Suprapubic skin (tissue), 3 donors: ENCODE measurements around the gene PTPRN2.

ENCODE experiments used
- POLR2A ChIP-seq, 2 donors: fragments of 450-650 bp; IDR thresholded peaks; one replicate each; pipeline ENCODE4 v1.6.1; 2017; ENCODE audit warnings: antibody characterized with exemption in 2 of 2, mild to moderate bottlenecking in 2 of 2, moderate library complexity in 2 of 2
- TF ChIP-seq, protein P1 (sequence below), 2 donors: fragments of 200-600 bp in 1 of 2; fragments of 450-650 bp in 1 of 2; sonication (generic) in 1 of 2; IDR thresholded peaks; one replicate each; pipeline ENCODE4 v1.5.1; 2016 to 2019; ENCODE audit warnings: antibody characterized with exemption in 2 of 2, mild to moderate bottlenecking in 1 of 2, moderate library complexity in 1 of 2

DNA sequence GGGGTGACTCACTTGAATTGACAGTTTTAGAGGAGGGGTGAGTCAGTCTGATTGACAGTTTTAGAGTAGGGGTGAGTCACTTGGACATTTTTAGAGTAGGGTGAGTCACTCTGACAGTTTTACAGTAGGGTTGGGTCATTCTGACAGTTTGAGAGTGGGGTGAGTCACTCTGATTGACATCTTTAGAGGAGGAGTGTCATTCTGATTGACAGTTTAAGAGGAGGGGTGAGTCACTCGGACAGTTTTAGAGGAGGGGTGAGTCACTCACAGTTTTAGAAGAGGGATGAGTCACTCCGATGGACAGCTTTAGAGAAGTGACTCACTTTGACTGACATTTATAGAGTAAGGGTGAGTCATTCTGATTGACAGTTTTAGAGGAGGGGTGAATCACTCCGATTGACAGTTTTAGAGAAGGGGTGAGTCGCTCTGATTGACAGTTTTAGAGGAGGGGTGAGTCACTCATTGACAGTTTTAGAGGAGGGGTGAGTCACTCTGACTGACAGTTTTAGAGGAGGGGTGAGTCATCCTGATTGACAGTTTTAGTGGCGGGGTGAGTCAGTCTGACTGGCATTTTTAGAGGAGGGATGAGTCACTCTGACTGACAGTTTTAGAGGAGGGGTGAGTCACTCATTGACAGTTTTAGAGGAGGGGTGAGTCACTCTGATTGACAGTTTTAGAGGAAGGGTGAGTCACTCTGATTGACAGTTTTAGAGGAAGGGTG, 655.0 kb downstream of the PTPRN2 start:
- TF ChIP-seq, protein P1, sequence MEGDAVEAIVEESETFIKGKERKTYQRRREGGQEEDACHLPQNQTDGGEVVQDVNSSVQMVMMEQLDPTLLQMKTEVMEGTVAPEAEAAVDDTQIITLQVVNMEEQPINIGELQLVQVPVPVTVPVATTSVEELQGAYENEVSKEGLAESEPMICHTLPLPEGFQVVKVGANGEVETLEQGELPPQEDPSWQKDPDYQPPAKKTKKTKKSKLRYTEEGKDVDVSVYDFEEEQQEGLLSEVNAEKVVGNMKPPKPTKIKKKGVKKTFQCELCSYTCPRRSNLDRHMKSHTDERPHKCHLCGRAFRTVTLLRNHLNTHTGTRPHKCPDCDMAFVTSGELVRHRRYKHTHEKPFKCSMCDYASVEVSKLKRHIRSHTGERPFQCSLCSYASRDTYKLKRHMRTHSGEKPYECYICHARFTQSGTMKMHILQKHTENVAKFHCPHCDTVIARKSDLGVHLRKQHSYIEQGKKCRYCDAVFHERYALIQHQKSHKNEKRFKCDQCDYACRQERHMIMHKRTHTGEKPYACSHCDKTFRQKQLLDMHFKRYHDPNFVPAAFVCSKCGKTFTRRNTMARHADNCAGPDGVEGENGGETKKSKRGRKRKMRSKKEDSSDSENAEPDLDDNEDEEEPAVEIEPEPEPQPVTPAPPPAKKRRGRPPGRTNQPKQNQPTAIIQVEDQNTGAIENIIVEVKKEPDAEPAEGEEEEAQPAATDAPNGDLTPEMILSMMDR (IDR thresholded peaks at IDR 0.05): no peak
- TF ChIP-seq POLR2A (IDR thresholded peaks at IDR 0.05): no peak
